PC-3 (cell line): ENCODE results near the gene DGKG.

Experiments used
- CTCF ChIP-seq: fragments of 300-600 bp; sonication (generic); conservative IDR thresholded peaks from 2 replicates; pipeline ENCODE4 v1.5.1; 2017; ENCODE audit warnings: antibody characterized with exemption, low read depth, mild to moderate bottlenecking, low read length
- EZH2phosphoT487 ChIP-seq: fragments of 300-600 bp; sonication (generic); IDR thresholded peaks from 2 replicates; pipeline ENCODE4 v1.6.1; 2018; ENCODE audit warnings: mild to moderate bottlenecking, antibody characterized with exemption, low read length, borderline replicate concordance

DNA sequence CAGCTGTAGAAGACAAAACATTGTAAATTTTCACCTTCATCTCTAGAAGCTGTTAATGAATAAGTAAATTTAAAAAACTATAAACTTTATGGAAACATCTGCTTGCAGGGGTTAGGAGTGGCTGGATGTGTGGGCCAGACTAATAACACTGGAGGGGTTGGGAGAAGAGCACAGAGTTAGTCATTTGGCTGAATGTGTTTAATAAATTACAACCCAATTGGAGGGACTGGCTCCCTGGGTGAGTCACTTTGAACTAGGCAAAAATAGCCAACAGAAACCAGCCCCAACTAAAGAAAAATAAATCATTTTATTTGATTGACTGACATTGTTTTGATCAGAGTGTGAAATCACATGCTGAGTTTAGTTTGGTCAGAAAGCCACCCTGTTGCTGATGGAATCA, 21.8 kb downstream of the DGKG start:
- TF ChIP-seq CTCF, result no peak
- no peak for TF ChIP-seq EZH2phosphoT487
